Brain microvascular endothelial cell (primary cell): ENCODE data around the gene ZNRF1.

ENCODE experiments used
- DNase-seq: peaks from one replicate; pipeline ENCODE4 v3.0.0-alpha.2; 2020
- H3K27ac ChIP-seq: fragments of 250-450 bp; sonication (Bioruptor Pico); 2 replicates; pipeline ENCODE4 v1.5.1; 2020; ENCODE audit warnings: mild to moderate bottlenecking, moderate library complexity
- H3K27me3 ChIP-seq: fragments of 250-450 bp; sonication (Bioruptor Pico); replicated peaks from 2 replicates; pipeline ENCODE4 v1.5.1; 2020; ENCODE audit warnings: mild to moderate bottlenecking
- H3K36me3 ChIP-seq: fragments of 250-450 bp; sonication (Bioruptor Pico); replicated peaks from 2 replicates; pipeline ENCODE4 v1.5.1; 2020; ENCODE audit warnings: mild to moderate bottlenecking
- H3K4me3 ChIP-seq: 2 replicates; pipeline ENCODE4 v1.5.1; 2011; ENCODE audit warnings: low read depth, mild to moderate bottlenecking, control low read depth, low read length, moderate library complexity
- in situ Hi-C: cut with HindIII; loops from 2 replicates; pipeline ENCODE4 v1.10.0; 2017; ENCODE audit warnings: low sequenced_read_pairs, low pct_ligation_motif_present
- TF ChIP-seq, protein P1 (sequence below): IDR thresholded peaks from 2 replicates; pipeline ENCODE4 v1.5.1; 2011; ENCODE audit warnings: low read depth, mild to moderate bottlenecking, moderate library complexity, low read length, control low read depth, inconsistent platforms; ENCODE audit errors: missing control alignments

Gene ZNRF1

DNA sequence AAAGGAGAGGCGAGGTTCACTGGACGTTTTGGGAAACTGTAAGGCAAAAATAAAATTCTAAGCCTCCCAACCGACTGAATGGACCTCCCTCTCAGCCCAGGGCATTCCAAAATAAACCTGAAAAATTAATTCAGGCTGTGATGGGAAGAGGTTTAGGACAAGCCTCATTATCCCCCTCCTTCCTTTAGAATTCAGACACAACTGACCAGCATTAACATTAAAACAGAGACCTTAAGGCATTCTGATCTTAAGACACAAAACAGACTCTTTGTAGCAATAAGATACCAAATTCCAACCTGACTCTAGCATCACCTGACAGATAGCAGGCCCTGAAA lies 118.1 kb downstream of the ZNRF1 start:
- in situ Hi-C loops = no loop called here
- DNase-seq = no peak
- H3K4me3 ChIP-seq = no peak overlapping the region
- H3K36me3 ChIP-seq = no peaks in the 10 kb centered on the region
- H3K27ac ChIP-seq = no peak overlapping the region
- TF ChIP-seq, protein P1, sequence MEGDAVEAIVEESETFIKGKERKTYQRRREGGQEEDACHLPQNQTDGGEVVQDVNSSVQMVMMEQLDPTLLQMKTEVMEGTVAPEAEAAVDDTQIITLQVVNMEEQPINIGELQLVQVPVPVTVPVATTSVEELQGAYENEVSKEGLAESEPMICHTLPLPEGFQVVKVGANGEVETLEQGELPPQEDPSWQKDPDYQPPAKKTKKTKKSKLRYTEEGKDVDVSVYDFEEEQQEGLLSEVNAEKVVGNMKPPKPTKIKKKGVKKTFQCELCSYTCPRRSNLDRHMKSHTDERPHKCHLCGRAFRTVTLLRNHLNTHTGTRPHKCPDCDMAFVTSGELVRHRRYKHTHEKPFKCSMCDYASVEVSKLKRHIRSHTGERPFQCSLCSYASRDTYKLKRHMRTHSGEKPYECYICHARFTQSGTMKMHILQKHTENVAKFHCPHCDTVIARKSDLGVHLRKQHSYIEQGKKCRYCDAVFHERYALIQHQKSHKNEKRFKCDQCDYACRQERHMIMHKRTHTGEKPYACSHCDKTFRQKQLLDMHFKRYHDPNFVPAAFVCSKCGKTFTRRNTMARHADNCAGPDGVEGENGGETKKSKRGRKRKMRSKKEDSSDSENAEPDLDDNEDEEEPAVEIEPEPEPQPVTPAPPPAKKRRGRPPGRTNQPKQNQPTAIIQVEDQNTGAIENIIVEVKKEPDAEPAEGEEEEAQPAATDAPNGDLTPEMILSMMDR = no peak
- no peaks in the 10 kb centered on the region for H3K27me3 ChIP-seq

GRCh38 chr16:75118943-75119539 lies 120.2 kb downstream of the ZNRF1 start:
- DNase-seq = no peak
- Histone ChIP-seq H3K36me3 (no peaks in the 10 kb centered on the region), H3K27me3 (no peaks in the 10 kb centered on the region), H3K27ac (no peak overlapping the region), H3K4me3 (no peak overlapping the region)
- TF ChIP-seq, protein P1 = no peak
- in situ Hi-C loops = no loop called here

- Histone ChIP-seq H3K27me3 (no peaks in the 10 kb centered on the region), H3K27ac (no peak overlapping the region), H3K4me3 (no peak overlapping the region), H3K36me3 (no peaks in the 10 kb centered on the region)
- in situ Hi-C loops = no loop called here
- no peak for DNase-seq
- TF ChIP-seq, protein P1 = no peak
These were observed 121.4 kb downstream of the ZNRF1 start for GRCh38 chr16:75120253-75120652.

DNA sequence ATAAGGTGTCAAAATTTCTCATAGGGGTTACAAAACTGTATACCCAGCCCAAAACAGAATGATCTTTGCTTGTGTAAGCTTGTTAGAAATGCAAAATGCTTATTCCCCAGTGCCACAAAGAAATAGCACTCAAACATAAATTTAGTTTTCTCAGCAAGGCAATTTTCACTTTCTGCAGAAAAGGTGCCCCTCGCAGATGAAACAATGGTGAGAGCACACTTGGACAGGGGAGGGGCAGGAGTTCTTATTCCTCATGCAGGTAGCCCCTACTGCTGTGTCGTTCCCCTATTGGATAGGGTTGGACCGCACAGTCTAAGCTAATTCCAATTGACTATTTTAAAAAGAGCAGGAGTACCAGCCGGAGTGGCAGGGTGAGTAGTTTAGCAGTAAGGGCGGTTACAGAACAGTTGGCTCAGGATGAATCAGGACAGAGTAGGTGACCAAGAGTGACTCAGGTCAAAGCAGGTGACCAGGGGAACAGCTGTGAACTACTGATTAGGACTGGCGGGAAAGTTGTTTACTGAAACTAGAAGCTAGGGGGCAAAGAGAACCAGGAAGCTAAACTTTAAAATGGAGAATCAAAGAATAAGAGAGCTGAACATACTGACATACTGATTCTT lies 123.2 kb downstream of the ZNRF1 start:
- TF ChIP-seq, protein P1 = no peak

DNA sequence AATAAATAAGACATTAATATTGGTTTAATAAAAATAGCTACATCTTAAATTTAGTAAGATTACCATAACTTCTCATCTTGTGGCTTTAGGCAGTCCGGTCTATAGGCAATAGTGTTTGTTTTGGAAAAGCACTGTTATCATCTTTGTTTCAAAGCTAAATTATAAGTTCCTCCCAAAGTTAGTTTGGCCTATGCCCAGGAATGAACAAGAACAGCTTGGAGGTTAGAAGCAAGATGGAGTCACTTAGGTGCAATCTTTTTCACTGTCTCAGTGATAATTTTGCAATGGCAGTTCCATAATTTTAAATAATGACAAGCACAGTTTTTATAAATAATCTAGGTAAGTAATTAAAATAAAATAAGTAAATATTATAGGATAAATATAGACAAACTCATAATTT lies 123.8 kb downstream of the ZNRF1 start:
- in situ Hi-C loops = no loop called here

More for the DNA sequence above, 123.2 kb downstream of the ZNRF1 start:
- Histone ChIP-seq H3K27ac (no peak overlapping the region), H3K27me3 (no peaks in the 10 kb centered on the region), H3K36me3 (no peaks in the 10 kb centered on the region), H3K4me3 (no peak overlapping the region)
- no peak for DNase-seq
- in situ Hi-C loops = no loop called here

More for the DNA sequence above, 123.8 kb downstream of the ZNRF1 start:
- H3K27me3 ChIP-seq = no peaks in the 10 kb centered on the region
- no peaks in the 10 kb centered on the region for H3K36me3 ChIP-seq
- TF ChIP-seq, protein P1 = no peak
- no peak for DNase-seq
- no peak overlapping the region for H3K4me3 ChIP-seq
- H3K27ac ChIP-seq = no peak overlapping the region
